Inflammatory macrophage (primary cell): ENCODE data around the gene DTNA.
"Not testable (repeated sequence)": the region's sequence is repeated elsewhere in the genome, so short reads cannot be mapped to it uniquely, and the experiment has no call there.

ENCODE experiments used
- DNase-seq, 2 donors: peaks; one replicate each; pipeline ENCODE4 v3.0.0-alpha.2; 2020 to 2022

DTNA gene

GRCh38 chr18:34909637-34910364, 199.7 kb downstream of the DTNA start:
- DNase-seq, result no peak

GRCh38 chr18:34911081-34911480, 201.0 kb downstream of the DTNA start:
- DNase-seq, result no peak

DNA sequence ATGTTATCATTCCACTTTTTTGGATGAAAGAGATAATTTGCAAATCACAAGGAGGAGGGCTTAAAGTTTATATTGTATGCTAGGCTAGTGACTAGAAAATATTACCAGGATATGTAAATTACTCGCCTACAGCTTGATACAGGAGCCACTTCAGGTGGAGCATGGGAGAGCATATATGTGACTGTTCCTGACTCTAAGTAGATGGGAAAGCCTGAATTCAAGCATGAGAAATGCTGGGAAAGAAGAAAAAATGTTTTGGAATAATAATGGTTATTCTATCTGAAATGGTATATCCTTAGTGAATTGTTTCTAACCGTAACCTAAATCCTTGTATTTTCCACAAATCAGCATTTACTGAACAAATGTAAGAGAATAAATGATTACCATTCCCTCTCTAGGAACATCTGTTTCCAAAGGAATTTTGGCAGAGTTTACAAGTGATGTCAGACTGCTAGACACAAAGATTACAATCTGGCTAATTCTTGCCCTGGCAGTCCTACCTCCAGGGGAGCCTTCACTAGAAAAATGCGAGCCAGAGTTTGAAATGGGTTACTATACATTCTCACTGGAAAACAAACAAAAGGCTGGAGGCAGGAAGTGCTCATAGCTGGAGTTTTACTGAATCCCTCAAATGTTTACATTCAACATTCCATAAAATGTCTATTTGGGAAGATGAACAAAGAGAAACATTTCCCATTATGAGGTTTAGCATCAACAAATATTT, 201.7 kb downstream of the DTNA start:
- no peak for DNase-seq

DNA sequence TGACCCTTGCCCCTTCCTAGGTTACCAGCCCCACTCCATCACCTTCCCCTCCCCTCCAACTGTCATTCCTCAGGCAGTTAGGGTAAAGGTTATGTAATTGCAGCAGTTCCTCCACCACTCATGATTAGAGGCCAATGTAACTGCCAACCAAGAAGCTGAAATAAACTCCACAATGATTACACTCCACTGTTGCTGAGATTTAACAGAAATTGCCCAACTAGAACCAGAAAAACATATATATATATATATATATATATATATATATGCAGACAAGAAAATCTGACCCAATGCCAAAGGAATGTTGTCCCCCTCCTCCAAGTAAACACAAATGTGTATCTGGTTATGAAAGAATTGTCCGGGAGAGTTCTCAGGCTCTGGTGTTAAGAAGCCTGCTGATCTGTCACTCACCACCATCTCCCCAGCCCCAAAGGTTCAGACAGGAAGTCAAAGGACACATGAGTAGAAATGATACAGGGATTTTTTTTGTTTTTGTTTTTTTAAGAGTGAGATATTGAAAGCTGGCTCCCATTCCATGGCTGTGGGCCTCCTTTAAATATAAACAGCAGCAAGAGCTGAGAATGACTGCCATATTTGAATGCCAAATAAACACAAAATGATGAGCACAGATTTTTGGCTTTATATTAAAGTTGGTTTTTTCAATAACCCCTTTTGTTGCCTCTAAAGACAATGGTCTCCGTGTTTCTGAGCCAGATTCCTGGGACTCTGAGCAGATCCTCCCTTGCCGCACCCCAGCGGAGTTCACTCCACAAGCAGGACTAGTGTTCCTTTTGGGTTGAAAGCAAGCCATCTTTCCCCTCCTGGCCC, 204.0 kb downstream of the DTNA start:
- DNase-seq, result no peak

GRCh38 chr18:34915046-34915445, 204.9 kb downstream of the DTNA start:
- no peak for DNase-seq

DNA sequence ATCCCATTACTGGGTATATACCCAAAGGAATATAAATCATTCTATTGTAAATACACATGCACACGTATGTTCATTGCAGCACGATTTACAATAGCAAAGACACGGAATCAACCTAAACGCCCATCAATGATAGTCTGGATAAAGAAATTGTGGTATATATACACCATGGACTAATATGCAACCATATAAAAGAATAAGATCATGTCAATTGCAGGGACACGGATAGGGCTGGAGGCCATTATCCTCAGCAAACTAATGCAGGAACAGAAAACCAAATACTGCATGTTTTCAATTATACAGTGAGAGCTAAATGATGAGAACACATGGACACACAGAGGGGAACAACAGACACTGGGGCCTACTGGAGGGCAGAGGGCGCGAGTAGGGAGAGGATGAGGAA, 206.4 kb downstream of the DTNA start:
- DNase-seq, result not testable (repeated sequence)

DNA sequence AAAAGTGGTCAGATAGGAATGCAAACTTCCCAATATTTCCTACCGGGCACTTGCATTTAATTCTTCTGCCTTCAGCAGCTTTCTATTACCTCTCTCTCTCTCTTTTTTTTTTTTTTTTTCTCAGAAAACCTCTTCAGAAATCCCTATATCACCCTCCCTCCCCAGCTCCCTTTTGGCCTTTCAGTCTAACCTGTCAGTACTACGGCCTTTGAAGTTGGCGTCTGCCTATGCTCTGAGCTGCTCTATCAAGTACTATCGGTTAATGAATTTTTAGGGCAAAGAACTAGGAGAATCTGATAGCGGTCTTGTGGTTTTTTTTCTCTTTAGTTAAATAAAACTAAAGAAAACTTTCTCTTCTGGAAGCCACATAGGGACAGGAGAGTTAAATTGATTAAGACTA, 208.8 kb downstream of the DTNA start:
- no peak for DNase-seq

DNA sequence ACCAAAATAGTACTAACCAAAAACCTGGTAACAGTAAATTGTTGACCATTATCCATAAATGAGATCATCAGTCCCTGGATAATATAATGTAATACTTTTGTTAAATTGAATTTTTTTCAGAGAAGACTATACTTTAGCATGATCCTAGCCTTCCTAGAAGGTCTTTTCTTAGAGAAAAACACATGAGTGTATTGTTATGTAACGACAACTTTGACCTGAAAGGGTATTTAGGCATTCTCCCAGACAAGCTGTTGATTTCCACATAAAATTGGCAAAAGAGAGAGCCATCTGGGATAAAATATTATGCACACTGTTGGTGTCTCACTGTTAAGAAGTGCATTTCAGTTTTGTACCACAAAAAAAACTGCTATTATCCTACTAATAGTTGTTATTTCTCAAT, 211.1 kb downstream of the DTNA start:
- no peak for DNase-seq

DNA sequence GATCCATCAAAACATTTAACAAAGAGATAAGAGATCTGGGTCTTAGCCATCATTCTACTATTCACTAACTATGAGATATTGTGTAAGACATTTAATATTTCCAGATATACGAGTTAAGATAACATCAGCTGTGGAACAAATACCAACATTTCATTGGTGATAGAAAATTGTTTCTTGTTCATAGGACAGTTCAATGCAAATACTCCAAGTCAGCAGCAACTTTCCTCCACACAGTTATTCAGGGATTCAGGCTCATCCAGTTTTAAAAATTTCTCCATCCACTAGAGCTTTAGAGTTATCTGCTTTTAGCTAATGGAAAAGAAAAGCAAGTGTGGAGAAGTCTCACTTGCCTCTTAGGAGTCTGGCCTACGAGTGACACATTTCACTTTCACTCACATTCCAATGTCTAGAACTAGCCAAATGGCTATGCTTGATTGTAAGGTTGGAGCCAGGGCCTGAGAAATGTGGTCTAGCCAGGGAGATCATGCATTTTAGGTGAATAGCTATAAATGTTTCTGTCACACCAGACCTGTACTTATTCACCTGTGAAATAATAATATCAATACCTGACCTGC, 211.8 kb downstream of the DTNA start:
- no peak for DNase-seq

DNA sequence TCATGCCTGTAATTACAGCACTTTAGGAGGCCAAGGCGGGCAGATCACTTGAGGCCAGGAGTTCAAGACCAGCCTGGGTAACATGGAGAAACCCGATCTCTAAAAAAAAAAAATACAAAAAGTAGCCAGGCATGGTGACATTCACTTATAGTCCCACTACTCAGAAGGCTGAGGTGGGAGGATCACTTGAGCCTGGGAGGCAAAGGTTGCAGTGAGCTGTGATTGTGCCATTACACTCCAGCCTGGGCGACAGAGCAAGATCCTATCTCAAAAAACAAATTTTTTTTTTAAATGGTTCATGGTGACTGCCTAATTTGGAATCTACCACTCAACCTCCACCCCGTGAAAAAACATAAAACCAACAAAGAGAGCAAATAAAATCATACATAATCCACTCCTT, 212.5 kb downstream of the DTNA start:
- not testable (repeated sequence) for DNase-seq

- no peak for DNase-seq
These were observed 213.8 kb downstream of the DTNA start for GRCh38 chr18:34923911-34924310.

GRCh38 chr18:34926683-34927082, 216.6 kb downstream of the DTNA start:
- no peak for DNase-seq

- DNase-seq, result no peak
These were observed 218.1 kb downstream of the DTNA start for GRCh38 chr18:34928088-34928753.

DNA sequence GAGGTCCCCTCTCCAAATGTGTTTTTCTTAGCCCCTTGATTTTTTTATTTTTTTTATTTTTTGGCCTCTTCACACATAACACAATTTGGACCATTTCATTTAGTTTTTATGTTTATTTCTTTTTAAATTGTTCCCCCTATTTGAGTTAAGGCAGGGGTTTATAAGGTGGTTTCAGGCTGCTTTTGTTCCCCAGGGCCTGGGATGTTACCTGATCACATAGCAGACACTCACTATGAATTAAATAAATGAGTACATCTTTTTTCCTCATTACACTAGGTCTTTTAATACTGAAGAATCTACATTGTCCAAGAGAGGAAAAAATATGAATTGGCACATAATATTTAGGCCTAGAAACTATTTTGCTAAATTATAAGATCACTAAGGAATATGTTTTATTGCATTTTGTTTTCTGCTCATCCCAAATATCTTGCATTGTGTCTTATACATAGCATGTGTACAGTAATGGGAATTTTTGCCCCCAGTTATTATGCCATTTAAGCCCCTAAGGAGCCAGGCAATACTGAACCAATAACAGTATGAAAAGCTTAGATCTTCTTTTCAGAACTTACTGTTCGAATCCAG, 218.7 kb downstream of the DTNA start:
- DNase-seq, result no peak

DNA sequence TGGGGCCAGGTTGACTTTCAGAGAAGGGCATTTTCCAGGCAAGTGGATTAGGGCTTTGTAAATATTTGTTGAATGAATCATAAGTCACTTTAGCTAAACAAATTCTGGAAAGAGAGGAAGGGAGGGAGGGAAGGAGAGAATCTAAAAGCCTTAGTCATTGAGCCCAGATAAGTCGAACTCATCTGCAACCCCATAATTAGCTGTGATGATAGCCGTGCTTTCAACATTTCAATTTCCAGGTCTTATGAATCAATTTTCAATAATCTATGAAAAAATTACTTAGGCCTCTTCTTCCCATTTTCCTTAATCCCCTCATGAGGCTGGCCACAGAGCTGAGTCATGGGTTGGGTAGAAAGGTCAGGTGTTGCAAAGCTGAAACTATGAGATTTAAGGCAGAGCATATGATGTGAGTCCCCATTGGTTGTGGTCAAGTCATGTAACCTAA, 219.3 kb downstream of the DTNA start:
- DNase-seq, result no peak

- DNase-seq, result no peak
These were observed 222.3 kb downstream of the DTNA start for GRCh38 chr18:34932363-34932762.

DNA sequence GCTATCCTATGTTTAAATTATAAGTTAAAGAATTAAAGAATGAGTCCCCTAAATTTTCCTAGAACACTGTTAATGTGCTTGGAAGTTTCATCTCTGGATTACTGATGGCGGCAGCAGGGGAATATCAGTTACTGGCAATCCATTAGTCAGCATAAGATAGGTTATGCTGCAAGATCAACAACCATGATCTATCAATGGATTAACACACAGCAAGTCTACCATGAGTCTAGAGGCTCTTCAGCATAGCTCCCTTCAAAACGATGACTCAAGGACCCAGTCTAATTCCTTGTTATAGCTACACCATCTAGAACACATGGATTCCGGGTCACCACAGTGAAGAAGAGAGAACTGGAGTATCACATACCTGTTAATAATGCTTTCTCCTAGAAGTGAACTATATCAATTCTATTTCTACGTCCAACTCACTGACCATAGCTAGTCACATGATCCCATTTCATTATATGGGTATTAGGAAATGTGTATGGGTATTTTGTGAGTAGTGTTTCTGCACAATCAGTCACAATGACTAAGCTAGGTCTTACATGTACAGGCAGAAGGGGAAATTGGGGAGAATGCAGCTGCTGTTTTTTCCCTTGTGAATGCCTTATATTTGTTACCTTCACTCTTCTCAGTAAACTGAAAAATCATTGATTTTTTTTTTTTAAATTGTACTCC, 222.8 kb downstream of the DTNA start:
- peak; percentile 5 to 8 for DNase-seq

GRCh38 chr18:34933909-34934661, 224.0 kb downstream of the DTNA start:
- DNase-seq, result no peak

DNA sequence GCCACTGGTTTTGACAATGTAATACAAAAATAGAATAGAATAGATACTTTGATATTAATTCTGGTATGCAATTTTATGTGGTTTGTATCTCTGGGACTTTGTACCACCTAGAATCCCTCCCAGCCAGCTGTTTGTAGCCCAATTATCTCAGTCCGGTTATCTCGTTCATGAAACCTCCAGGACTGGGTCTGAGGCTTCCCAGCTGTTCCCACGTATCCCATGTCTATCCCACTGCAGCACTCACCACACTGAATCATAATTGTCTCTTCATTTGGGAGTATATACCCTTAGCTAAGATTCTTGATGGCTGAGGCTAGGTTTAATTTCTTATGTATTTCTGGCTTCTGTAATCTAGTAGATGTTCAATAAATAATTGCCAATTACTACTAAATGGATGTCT, 226.7 kb downstream of the DTNA start:
- no peak for DNase-seq

DNA sequence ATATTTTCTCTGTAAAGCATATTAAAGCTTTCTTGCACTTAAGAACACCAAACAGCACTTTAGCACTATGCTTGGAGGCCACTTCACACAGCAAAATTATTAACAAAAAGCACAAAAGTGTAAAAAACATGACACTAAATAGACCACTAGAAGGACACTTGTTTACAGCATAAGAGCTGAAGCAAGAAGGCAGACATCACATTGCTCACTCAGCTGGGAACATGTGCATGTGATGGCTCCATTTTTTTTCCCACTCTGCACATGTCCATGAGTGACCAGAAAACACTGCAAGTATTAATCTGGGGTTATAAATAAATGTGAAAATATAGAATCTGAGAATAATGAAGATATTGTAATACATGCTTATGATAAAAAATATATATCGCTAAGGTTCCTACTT, 228.0 kb downstream of the DTNA start:
- no peak for DNase-seq
